SU-DHL-6 (cell line): ENCODE measurements around the gene SPG7.

Source experiments
- CTCF ChIP-seq: fragments of 200-600 bp; sonication (generic); IDR thresholded peaks from one replicate; pipeline ENCODE4 v1.5.1; 2017; ENCODE audit warnings: antibody characterized with exemption, mild to moderate bottlenecking, low read length, moderate library complexity; ENCODE audit not compliant: insufficient read depth, poor library complexity, severe bottlenecking
- EZH2phosphoT487 ChIP-seq: fragments of 200-600 bp; sonication (generic), shearing (Covaris generic); conservative IDR thresholded peaks from 2 replicates; pipeline ENCODE4 v1.6.1; 2018; ENCODE audit warnings: mild to moderate bottlenecking, antibody characterized with exemption, low read length, moderate library complexity, mixed read lengths

DNA sequence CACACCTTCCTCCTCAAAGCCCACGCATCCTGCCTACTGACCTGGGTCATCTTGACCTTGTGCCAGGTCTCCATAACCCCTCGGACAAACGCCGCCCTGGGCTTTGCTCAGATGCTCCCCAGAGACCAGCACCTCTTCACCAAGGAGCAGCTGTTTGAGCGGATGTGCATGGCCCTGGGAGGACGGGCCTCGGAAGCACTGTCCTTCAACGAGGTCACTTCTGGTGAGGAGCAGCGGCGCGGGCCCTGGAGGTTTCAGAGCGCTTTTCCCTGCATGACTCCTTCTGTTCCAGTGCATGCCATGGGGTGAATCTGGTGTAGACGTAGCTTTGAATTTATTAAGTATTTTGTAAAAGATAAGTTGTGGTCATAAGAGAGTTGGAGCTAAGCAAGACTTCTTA lies 44.7 kb downstream of the SPG7 start:
- TF ChIP-seq CTCF (no peak), EZH2phosphoT487 (no peak)
